Activated T-cell treated with anti-CD3 and anti-CD28 coated beads, Interleukin-2, amount 50 U/mL, for 48 hours (primary cell): Measurements from ENCODE around the gene TMEM135.
"Not testable (repeated sequence)": the region's sequence is repeated elsewhere in the genome, so short reads cannot be mapped to it uniquely, and the experiment has no call there.

Experiments
- DNase-seq, 2 experiments: peaks; one replicate each; pipeline ENCODE4 v3.0.0-alpha.2; 2020

The TMEM135 gene

DNA sequence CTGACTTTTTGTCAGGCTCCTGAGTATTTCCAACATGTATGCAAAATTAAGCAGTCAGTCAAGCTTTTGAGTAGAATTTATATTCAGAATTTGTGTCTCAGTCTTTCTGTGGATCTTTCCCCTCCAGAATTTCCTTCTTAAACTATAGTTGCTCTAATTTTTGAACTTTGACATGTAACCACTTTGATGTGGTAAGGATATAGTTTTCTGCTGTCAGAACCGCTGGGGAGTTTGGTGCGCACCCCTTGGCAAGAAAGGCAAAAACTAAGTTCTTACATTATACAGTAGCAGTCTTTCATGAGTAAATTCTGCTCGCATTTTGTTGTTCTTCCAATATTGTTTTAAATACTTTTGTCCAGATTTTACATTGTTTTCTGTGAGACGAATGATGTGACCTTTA, 105.9 kb downstream of the TMEM135 start:
- DNase-seq, result no peak

DNA sequence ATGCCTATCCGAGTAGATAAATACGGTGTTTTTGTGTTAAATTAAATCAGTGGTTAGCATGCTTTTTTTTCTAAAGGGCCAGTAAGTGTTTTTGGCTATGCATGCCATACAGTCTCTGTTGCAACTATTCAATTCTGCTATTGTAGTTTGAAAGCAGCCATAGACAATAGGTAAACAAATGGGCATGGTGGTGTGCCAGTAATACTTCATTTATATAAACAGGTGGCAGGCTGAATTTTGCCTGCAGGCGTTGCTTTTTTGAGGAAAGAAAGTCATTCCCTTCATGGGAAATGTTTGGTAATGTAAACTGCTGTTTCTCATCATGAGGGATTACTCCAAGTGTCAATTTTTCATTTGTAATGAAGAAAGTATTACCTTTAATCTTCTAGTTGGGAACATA, 106.5 kb downstream of the TMEM135 start:
- no peak for DNase-seq

- no peak for DNase-seq
Measured at GRCh38 chr11:87148749-87149148, 111.0 kb downstream of the TMEM135 start.

DNA sequence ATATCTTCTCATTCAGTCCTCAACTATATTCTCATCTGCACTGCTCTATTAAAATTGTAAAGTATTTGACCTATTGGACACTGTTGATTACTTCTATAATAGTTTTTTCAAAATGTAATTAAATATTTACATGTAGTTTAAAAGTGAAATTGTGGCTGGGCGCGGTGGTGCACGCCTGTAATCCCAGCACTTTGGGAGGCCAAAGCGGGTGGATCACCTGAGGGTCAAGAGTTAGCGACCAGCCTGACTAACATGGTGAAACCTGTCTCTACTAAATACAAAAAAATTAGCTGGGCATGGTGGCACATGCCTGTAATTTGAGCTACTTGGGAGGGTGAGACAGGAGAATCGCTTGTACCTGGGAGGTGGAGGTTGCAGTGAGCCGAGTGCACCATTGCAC, 112.0 kb downstream of the TMEM135 start:
- DNase-seq, result not testable (repeated sequence)

GRCh38 chr11:87150936-87151335, 113.2 kb downstream of the TMEM135 start:
- no peak for DNase-seq

GRCh38 chr11:87154246-87154645, 116.5 kb downstream of the TMEM135 start:
- DNase-seq, result no peak

GRCh38 chr11:87156970-87157369, 119.2 kb downstream of the TMEM135 start:
- DNase-seq, result no peak

GRCh38 chr11:87169076-87169475, 131.3 kb downstream of the TMEM135 start:
- DNase-seq, result not testable (repeated sequence)

DNA sequence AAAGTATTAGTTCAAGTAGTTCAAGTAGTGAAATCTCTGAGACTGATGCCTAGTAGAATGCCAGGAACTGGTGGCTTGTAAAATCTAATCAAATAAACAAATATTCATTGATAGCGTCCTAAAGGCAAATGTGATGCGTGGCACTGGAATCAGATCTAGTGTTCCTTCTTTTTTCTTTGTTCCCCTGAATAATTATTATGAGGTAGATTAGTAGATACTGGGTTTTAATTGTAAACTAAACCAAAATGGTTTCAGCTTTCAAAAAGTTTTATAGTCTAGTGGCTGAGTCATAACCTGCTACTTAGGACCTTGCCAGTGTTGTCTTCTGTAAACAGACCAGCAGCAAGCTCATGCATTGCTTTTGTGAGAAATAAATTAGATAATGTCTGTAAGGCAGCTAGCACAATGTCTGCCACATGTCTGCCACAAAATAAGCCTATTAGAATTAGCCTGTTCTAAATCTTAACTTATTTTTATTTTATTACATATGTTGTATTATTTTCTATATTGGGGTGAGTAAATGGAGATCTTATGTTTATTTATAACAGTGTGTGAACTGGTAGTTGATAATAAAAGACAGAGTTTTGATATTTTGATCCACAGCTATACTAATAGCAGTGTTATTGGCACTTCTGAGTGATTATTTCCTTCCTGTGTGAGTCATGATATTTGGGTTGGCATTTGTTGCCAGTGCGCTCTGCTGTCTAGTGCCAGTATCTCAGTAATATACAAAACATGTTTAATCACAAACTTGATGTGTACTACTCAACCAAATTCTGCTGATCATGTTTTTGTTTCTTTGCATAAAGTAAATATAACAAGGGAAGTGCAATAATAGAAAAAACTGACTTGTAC, 135.7 kb downstream of the TMEM135 start:
- DNase-seq, result no peak

DNA sequence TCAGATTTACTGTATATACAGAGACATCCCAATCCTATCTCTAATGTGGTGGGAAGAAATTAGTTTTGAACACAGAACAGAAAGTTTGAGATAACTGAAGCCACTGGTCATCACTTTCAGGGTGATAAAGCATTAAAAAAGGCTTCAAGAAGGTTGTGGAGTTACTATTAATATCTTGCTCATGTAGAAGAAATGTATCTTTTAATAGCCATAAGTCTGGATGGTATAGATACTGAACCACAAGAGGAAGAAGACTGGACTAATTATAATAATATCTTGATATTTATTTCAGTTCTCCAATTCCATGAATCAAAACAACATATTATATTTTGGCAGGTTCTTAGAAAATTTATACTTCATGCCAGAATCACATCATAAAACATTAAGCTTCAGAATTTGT, 137.1 kb downstream of the TMEM135 start:
- no peak for DNase-seq

DNA sequence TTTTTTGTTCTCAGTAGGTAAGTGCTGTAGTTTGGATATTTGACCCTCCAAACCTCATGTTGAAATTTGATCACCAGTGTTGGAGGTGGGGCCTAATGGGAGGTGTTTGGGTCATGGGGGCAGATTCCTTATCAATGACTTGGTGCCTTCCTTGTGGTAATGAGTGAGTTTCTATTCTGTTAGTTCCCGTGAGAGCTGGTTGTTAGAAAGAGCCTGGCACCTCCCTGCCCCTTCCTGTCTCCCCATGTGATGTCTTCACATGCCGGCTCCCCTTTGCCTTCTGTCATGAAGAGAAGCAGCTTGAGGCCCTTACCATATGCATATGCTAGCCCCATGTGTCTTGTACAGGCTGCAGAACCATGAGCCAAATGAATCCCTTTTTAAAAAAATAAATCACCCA, 138.3 kb downstream of the TMEM135 start:
- DNase-seq, result no peak

DNA sequence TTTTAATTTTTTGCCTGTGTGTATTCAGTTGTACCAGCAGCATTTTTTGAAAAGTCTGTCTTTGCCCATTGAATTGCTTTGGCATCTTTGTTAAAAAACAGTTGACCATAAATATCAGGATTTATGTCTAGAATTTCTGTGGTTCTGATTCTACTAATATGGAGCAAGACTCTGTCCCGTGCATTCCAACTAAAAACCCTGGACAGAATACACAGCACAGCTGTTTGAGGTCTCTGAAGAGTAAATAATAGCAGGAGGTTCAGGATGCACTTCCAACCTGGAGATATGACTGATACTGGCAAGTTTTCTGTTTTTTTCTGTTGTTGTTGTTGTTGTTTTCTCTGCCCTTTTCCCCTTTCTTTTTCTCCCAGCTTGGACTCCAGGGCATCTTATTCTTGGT, 141.9 kb downstream of the TMEM135 start:
- no peak for DNase-seq

DNA sequence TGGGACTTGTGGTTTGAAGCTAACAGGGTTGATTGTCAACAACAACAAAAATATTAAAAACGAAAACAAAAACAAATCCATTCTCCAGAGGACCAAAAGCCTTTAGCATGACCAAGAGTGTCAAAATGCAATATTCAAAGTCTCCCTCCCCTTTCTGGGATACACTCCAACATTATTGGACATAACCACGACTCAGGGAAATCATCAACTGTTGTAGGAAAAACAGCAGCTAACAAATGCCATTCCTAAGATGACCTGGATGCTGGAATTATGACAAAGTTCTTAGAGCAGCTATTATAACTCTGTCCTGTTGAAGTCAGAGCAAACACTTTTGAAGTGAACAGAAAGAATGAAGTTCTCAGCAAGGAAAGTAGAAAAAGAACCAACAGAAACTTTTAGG, 143.0 kb downstream of the TMEM135 start:
- no peak for DNase-seq

- DNase-seq, result no peak
Measured at GRCh38 chr11:87181143-87181542, 143.4 kb downstream of the TMEM135 start.

- DNase-seq, result no peak
Measured at GRCh38 chr11:87185228-87185627, 147.5 kb downstream of the TMEM135 start.

DNA sequence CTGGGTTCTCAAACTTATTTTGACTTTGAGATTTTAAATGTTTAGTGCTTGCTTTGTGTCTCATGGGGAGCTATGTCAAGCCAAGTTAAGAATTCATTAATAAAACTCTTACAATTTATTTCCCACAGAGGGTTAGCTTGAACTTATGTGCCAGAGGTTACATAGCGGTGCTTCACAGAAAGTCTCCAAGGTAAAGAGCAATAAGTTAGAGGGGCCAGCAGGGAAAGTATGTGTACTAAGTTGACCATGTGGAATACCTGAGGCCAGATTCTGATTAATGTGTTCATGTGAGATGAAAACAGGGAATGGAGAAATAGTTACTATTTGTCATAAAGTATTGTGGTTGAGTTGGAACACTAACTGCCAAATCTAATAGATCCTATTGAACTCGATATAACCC, 149.3 kb downstream of the TMEM135 start:
- DNase-seq, result no peak

- no peak for DNase-seq
Measured at GRCh38 chr11:87187930-87188329, 150.2 kb downstream of the TMEM135 start.

- DNase-seq, result not testable (repeated sequence)
Measured at GRCh38 chr11:87188396-87188795, 150.7 kb downstream of the TMEM135 start.

DNA sequence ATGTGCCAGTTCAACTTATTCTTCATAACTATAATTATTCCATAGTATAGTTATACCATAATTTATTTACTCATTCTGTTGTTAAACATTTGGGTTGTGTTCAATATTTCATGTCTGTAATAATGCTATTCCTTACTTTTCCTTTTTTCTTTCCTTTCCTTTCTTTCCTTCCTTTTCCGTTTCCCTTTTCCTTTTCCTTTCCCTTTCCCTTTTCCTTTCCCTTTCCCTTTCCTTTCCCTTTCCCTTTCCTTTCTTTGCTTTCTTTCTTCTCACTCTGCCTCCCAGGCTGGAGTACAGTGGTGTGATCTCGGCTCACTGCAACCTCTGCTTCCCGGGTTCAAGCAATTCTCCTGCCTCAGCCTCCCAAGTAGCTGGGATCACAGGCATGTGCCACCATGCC, 151.2 kb downstream of the TMEM135 start:
- not testable (repeated sequence) for DNase-seq

DNA sequence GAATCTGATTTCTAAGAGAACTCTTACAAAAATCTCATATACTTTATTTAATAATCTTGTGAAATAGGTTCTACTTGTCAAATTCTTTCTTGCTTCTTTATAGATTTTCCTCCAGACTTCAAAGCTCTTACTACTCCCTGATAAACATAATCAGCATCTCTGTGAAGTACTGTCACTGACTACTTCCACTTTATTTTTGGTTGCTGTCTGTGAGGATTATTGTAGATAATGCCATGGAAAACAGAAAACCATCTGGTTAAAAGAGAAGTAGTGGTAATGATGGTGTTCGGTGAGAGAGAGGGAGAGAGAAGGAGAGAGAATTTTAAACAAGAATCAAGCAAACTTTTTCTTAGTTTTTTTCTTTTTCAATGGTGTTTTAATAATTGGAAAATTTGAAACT, 152.3 kb downstream of the TMEM135 start:
- DNase-seq, result no peak

DNA sequence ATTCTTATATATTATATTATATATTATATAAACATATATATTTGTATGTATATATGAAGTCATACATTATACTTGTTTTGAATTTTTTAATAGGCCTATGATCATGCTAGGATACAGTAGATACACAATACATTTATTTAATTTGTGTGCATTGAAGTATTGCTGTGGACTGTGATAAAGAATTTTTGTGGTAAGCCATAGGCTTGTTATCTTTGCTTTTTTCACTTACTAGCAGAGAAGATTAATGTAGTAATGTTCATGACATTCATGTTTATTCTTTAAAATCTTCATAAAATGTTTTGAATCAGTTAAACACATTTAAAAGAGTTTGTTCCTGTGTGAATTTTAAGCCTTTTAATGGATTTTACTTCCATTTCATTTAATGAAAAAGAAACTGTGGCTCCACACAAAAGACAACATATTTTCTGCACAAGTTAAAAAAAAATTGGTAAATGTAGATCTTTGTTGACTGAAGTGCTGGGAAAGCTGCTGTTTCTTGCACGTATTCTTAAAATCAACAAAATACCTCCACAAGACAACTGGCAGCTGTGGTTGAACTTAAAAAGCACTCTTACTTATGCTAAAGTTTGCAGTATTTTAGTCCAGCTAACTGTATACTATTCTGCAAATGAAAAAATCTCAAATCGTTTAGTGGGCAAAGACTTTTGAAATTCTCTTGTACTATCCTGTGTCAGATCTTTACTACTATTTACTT, 156.2 kb downstream of the TMEM135 start:
- no peak for DNase-seq

GRCh38 chr11:87194985-87195820, 157.5 kb downstream of the TMEM135 start:
- no peak for DNase-seq

DNA sequence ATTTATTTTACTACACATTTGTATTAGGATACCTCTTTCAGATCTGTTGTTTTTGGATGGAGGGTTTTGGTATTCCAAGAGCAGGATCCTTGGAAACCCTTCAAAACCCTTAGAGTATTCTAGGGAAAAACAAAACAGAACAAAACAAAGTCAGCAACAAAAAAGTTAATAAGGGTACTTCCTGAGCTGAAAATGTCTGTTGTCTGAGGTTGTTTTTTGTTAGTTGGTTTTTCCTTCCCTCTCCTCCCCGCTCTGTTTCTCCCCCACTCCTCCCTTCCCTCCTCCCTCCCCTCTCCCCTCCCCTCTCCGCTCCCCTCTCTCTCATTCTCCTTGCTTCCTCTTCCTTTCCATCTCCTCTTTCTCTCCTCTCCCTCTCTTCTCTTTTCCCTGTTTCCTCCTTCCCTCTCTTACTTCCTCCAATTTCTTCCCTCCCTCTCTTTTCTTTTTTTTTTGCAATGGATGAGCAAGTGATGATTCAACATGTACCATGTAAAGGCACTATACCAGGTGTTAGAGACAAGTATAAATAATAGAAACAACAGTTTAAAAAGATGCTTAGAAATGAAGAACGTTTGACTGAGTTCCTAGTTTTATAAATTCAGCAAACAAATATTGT, 160.6 kb downstream of the TMEM135 start:
- no peak for DNase-seq
